ENCODE data around the gene RNF220.

RNF220 gene

DNA sequence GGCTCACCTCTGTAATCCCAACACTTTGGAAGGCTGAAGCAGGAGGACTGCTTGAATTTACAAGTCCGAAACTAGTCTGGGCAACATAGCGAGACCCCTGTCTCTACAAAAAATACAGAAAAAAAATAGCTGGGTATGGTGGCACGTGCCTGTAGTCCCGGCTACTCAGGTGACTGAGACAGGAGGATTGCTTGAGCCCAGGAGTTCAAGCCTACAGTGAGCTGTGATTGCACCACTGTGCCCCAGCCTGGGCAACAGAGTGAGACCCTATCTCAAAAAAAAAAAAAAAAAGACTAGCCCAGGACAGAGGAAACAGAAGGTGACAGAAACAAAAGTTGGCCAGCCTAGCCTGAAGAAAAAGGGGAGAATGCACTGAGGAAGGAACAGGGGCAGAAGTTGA, 290.6 kb downstream of the RNF220 start:
- H3K4me2 ChIP-seq (ENCODE audit: low read length) = no peak overlapping the region
- H3K4me1 ChIP-seq (ENCODE audit: insufficient read depth, low read length, severe bottlenecking) = peaks cover 55% of the 10 kb centered on the region
- no peak overlapping the region for H3K9ac ChIP-seq (ENCODE audit: low read length)
- no peaks in the 10 kb centered on the region for H3K9me2 ChIP-seq (ENCODE audit: low read depth, low read length)
- H3K27ac ChIP-seq (ENCODE audit: low read depth, low read length, poor library complexity, severe bottlenecking) = peak overlapping the region; percentile 79
- H3K36me3 ChIP-seq (ENCODE audit: insufficient read depth, low read length) = no peaks in the 10 kb centered on the region; the same call in 1 of the 2 replicates
- no peaks in the 10 kb centered on the region for H3F3A ChIP-seq (ENCODE audit: insufficient read depth, low read length)
- H3K9me3 ChIP-seq (ENCODE audit: low read length) = no peaks in the 10 kb centered on the region
- TF ChIP-seq, protein P1, sequence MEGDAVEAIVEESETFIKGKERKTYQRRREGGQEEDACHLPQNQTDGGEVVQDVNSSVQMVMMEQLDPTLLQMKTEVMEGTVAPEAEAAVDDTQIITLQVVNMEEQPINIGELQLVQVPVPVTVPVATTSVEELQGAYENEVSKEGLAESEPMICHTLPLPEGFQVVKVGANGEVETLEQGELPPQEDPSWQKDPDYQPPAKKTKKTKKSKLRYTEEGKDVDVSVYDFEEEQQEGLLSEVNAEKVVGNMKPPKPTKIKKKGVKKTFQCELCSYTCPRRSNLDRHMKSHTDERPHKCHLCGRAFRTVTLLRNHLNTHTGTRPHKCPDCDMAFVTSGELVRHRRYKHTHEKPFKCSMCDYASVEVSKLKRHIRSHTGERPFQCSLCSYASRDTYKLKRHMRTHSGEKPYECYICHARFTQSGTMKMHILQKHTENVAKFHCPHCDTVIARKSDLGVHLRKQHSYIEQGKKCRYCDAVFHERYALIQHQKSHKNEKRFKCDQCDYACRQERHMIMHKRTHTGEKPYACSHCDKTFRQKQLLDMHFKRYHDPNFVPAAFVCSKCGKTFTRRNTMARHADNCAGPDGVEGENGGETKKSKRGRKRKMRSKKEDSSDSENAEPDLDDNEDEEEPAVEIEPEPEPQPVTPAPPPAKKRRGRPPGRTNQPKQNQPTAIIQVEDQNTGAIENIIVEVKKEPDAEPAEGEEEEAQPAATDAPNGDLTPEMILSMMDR (IDR thresholded peaks at IDR 0.05; ENCODE audit: low read length) = no peak
- no peak for TF ChIP-seq EZH2 (IDR thresholded peaks at IDR 0.05; ENCODE audit: borderline replicate concordance, low read length)
- H4K20me1 ChIP-seq (ENCODE audit: insufficient read depth, low read length) = no peaks in the 10 kb centered on the region
- no peak overlapping the region for H3K4me3 ChIP-seq (ENCODE audit: low read depth, low read length, poor library complexity, severe bottlenecking)
- H3K79me2 ChIP-seq (ENCODE audit: insufficient read depth, low read length) = no peaks in the 10 kb centered on the region
- H3K27me3 ChIP-seq (ENCODE audit: insufficient read depth, low read length) = no peaks in the 10 kb centered on the region
- no peak overlapping the region for H2AFZ ChIP-seq (ENCODE audit: low read length)

DNA sequence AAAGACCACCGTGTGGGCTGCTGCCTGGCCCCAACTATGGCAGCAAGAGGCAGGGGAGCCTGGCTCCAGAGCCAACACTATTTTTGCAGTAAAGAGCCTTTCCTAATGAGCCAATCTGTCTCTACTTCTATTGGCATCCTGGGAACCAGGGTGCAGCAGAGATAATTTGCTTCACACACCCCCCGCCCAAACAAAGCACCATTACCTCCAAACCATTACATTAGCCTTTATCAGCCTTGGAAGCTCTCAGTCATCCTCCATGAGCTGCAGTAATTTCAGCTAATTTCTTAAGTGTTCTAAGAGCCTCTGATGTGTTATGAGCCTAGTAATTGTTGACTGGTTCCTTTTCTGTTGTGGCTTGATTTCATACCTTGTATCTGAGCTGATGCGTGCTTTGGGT, 291.0 kb downstream of the RNF220 start:
- Histone ChIP-seq H3F3A (ENCODE audit: insufficient read depth, low read length) (no peaks in the 10 kb centered on the region), H3K4me1 (ENCODE audit: insufficient read depth, low read length, severe bottlenecking) (peaks cover 55% of the 10 kb centered on the region), H3K9ac (ENCODE audit: low read length) (no peak overlapping the region; the same call in 1 of the 2 replicates), H4K20me1 (ENCODE audit: insufficient read depth, low read length) (no peaks in the 10 kb centered on the region), H3K4me2 (ENCODE audit: low read length) (peak overlapping the region; percentile 25; the same call in 1 of the 2 replicates), H2AFZ (ENCODE audit: low read length) (no peak overlapping the region), H3K36me3 (ENCODE audit: insufficient read depth, low read length) (no peaks in the 10 kb centered on the region; the same call in 1 of the 2 replicates), H3K9me3 (ENCODE audit: low read length) (no peaks in the 10 kb centered on the region), H3K79me2 (ENCODE audit: insufficient read depth, low read length) (no peaks in the 10 kb centered on the region), H3K27me3 (ENCODE audit: insufficient read depth, low read length) (no peaks in the 10 kb centered on the region), H3K27ac (ENCODE audit: low read depth, low read length, poor library complexity, severe bottlenecking) (peak overlapping the region; percentile 79), H3K4me3 (ENCODE audit: low read depth, low read length, poor library complexity, severe bottlenecking) (no peak overlapping the region), H3K9me2 (ENCODE audit: low read depth, low read length) (no peaks in the 10 kb centered on the region)
- TF ChIP-seq, protein P1 (IDR thresholded peaks at IDR 0.05; ENCODE audit: low read length) = no peak
- TF ChIP-seq EZH2 (IDR thresholded peaks at IDR 0.05; ENCODE audit: borderline replicate concordance, low read length) = no peak

DNA sequence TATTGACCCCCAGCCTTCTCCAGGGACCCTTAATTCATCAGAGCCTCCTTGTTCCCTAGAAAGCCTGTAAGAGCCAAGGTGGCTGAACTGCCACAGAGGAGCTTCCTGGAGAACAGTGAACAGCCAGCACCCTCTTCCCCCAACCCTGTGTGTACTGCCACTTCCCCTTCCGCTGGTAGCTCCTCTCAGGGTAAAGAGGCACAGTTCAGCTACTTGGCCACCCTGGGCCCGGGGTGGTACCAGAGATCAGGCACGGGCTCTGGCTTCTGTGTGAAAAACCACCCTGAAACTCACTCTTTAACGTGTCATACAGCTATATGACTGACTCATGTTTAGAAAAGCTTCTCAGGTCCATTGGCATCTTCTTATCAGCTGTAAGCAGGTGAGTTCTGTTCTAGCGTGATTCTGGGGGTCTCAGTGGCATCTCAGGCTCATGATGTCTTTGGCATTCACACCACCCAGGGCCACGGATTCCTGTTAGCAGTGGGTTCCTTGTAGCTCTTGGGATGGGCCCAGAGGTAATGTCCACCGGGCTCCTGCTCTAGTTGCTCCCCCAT, 291.8 kb downstream of the RNF220 start:
- Histone ChIP-seq H3K4me2 (ENCODE audit: low read length) (peak overlapping the region; percentile 25; the same call in 1 of the 2 replicates), H3K27ac (ENCODE audit: low read depth, low read length, poor library complexity, severe bottlenecking) (peak overlapping the region; percentile 20), H3K9me2 (ENCODE audit: low read depth, low read length) (no peaks in the 10 kb centered on the region), H3K4me1 (ENCODE audit: insufficient read depth, low read length, severe bottlenecking) (peaks cover 55% of the 10 kb centered on the region), H4K20me1 (ENCODE audit: insufficient read depth, low read length) (no peaks in the 10 kb centered on the region), H3K9me3 (ENCODE audit: low read length) (no peaks in the 10 kb centered on the region), H3K79me2 (ENCODE audit: insufficient read depth, low read length) (no peaks in the 10 kb centered on the region), H3K27me3 (ENCODE audit: insufficient read depth, low read length) (no peaks in the 10 kb centered on the region), H3F3A (ENCODE audit: insufficient read depth, low read length) (no peaks in the 10 kb centered on the region), H3K9ac (ENCODE audit: low read length) (no peak overlapping the region; the same call in 1 of the 2 replicates), H2AFZ (ENCODE audit: low read length) (no peak overlapping the region), H3K4me3 (ENCODE audit: low read depth, low read length, poor library complexity, severe bottlenecking) (no peak overlapping the region), H3K36me3 (ENCODE audit: insufficient read depth, low read length) (no peaks in the 10 kb centered on the region; the same call in 1 of the 2 replicates)
- no peak for TF ChIP-seq EZH2 (IDR thresholded peaks at IDR 0.05; ENCODE audit: borderline replicate concordance, low read length)
- TF ChIP-seq, protein P1 (IDR thresholded peaks at IDR 0.05; ENCODE audit: low read length) = no peak
